ENCODE results near the gene SPDYC. TPM values are rescaled to one million over a fixed set of nuclear protein-coding genes. Genes with fewer than 3 reads are reported as not detected.

SPDYC gene
- total RNA-seq, 2 donors from 2014 or later = not detected

- TF ChIP-seq CTCF (IDR thresholded peaks at IDR 0.05) = no peak
- Histone ChIP-seq H3K36me3 (peaks cover 71% of the 10 kb centered on the region), H3K27ac (no peak overlapping the region), H3K4me1 (ENCODE audit: control insufficient read depth in 1 of 2, low read depth in 2 of 2) (no peaks in the 10 kb centered on the region), H3K27me3 (replicated peaks; ENCODE audit: insufficient read depth) (no peaks in the 10 kb centered on the region), H3K4me3 (no peak overlapping the region), H3K9me3 (no peaks in the 10 kb centered on the region)
- DNase-seq (ENCODE audit: low spot score) = no peak
- no peak for ATAC-seq (ENCODE audit: insufficient number of reproducible peaks, low FRiP score, low read depth)
These were observed 35.6 kb downstream of the SPDYC start for GRCh38 chr11:65205602-65205967.

- DNase-seq (ENCODE audit: low spot score) (no peak), ATAC-seq (ENCODE audit: insufficient number of reproducible peaks, low FRiP score, low read depth) (no peak)
These were observed 36.4 kb downstream of the SPDYC start for GRCh38 chr11:65206441-65206841.

GRCh38 chr11:65206901-65207300 lies 36.9 kb downstream of the SPDYC start:
- H3K36me3 ChIP-seq = peaks cover 83% of the 10 kb centered on the region
- DNase-seq (ENCODE audit: low spot score) = no peak
- TF ChIP-seq CTCF (IDR thresholded peaks at IDR 0.05) = no peak
- no peaks in the 10 kb centered on the region for H3K9me3 ChIP-seq
- H3K4me3 ChIP-seq = no peak overlapping the region
- H3K27me3 ChIP-seq (replicated peaks; ENCODE audit: insufficient read depth) = no peaks in the 10 kb centered on the region
- ATAC-seq (ENCODE audit: insufficient number of reproducible peaks, low FRiP score, low read depth) = no peak
- no peak overlapping the region for H3K27ac ChIP-seq
- no peaks in the 10 kb centered on the region for H3K4me1 ChIP-seq (ENCODE audit: control insufficient read depth in 1 of 2, low read depth in 2 of 2)

More at GRCh38 chr11:65206441-65206841, 36.4 kb downstream of the SPDYC start:
- H3K27ac ChIP-seq = no peak overlapping the region
- no peaks in the 10 kb centered on the region for H3K27me3 ChIP-seq (replicated peaks; ENCODE audit: insufficient read depth)
- TF ChIP-seq CTCF (IDR thresholded peaks at IDR 0.05) = no peak
- H3K4me3 ChIP-seq = no peak overlapping the region
- no peaks in the 10 kb centered on the region for H3K9me3 ChIP-seq
- peaks cover 79% of the 10 kb centered on the region for H3K36me3 ChIP-seq
- no peaks in the 10 kb centered on the region for H3K4me1 ChIP-seq (ENCODE audit: control insufficient read depth in 1 of 2, low read depth in 2 of 2)

- Histone ChIP-seq H3K36me3 (peaks cover 81% of the 10 kb centered on the region), H3K27ac (no peak overlapping the region), H3K4me3 (no peak overlapping the region), H3K9me3 (no peaks in the 10 kb centered on the region), H3K27me3 (replicated peaks; ENCODE audit: insufficient read depth) (no peaks in the 10 kb centered on the region), H3K4me1 (ENCODE audit: control insufficient read depth in 1 of 2, low read depth in 2 of 2) (no peaks in the 10 kb centered on the region)
- TF ChIP-seq CTCF (IDR thresholded peaks at IDR 0.05) = no peak
- no peak for ATAC-seq (ENCODE audit: insufficient number of reproducible peaks, low FRiP score, low read depth)
- no peak for DNase-seq (ENCODE audit: low spot score)
These were observed 38.1 kb downstream of the SPDYC start for GRCh38 chr11:65207918-65208784.

- DNase-seq (ENCODE audit: low spot score) (no peak), ATAC-seq (ENCODE audit: insufficient number of reproducible peaks, low FRiP score, low read depth) (no peak)
- Histone ChIP-seq H3K27ac (no peak overlapping the region), H3K36me3 (peaks cover 73% of the 10 kb centered on the region), H3K9me3 (no peaks in the 10 kb centered on the region), H3K27me3 (replicated peaks; ENCODE audit: insufficient read depth) (no peaks in the 10 kb centered on the region), H3K4me3 (no peak overlapping the region), H3K4me1 (ENCODE audit: control insufficient read depth in 1 of 2, low read depth in 2 of 2) (no peaks in the 10 kb centered on the region)
- TF ChIP-seq CTCF (IDR thresholded peaks at IDR 0.05) = no peak
These were observed 39.0 kb downstream of the SPDYC start for GRCh38 chr11:65208785-65209710.
